HG02571 (cell line): ENCODE data around the gene SPECC1L.

ENCODE experiments used
- ATAC-seq: cut with Tn5 transposase; IDR thresholded peaks from one replicate; pipeline ENCODE4 v1.9.1; 2021; ENCODE audit warnings: mild to moderate bottlenecking, moderate library complexity; ENCODE audit not compliant: unreplicated experiment

The SPECC1L gene

GRCh38 chr22:24322522-24322921 is 51.9 kb downstream of the SPECC1L start:
- ATAC-seq, result no peak

- ATAC-seq, result no peak
Observed at GRCh38 chr22:24323233-24323632, 52.6 kb downstream of the SPECC1L start.

- ATAC-seq, result no peak
Observed at GRCh38 chr22:24323695-24324094, 53.1 kb downstream of the SPECC1L start.

- ATAC-seq, result no peak
Observed at GRCh38 chr22:24324137-24324536, 53.5 kb downstream of the SPECC1L start.

GRCh38 chr22:24325105-24325757 is 54.6 kb downstream of the SPECC1L start:
- ATAC-seq, result no peak

- no peak for ATAC-seq
Observed at GRCh38 chr22:24326266-24326665, 55.6 kb downstream of the SPECC1L start.

- ATAC-seq, result no peak
Observed at GRCh38 chr22:24327832-24328231, 57.2 kb downstream of the SPECC1L start.

- ATAC-seq, result no peak
Observed at GRCh38 chr22:24329453-24329852, 58.8 kb downstream of the SPECC1L start.

- no peak for ATAC-seq
Observed at GRCh38 chr22:24330636-24331035, 60.0 kb downstream of the SPECC1L start.

- no peak for ATAC-seq
Observed at GRCh38 chr22:24331468-24332440, 61.1 kb downstream of the SPECC1L start.

GRCh38 chr22:24333301-24333700 is 62.7 kb downstream of the SPECC1L start:
- no peak for ATAC-seq

- no peak for ATAC-seq
Observed at GRCh38 chr22:24335496-24335895, 64.9 kb downstream of the SPECC1L start.

GRCh38 chr22:24337894-24338645 is 67.4 kb downstream of the SPECC1L start:
- ATAC-seq, result no peak

- ATAC-seq, result no peak
Observed at GRCh38 chr22:24338726-24339451, 68.3 kb downstream of the SPECC1L start.

- ATAC-seq, result no peak
Observed at GRCh38 chr22:24339452-24339747, 68.8 kb downstream of the SPECC1L start.

GRCh38 chr22:24341627-24342026 is 71.0 kb downstream of the SPECC1L start:
- no peak for ATAC-seq

- no peak for ATAC-seq
Observed at GRCh38 chr22:24350627-24351026, 80.0 kb downstream of the SPECC1L start.

GRCh38 chr22:24353121-24353520 is 82.5 kb downstream of the SPECC1L start:
- ATAC-seq, result no peak

- ATAC-seq, result no peak
Observed at GRCh38 chr22:24355574-24355973, 84.9 kb downstream of the SPECC1L start.

- no peak for ATAC-seq
Observed at GRCh38 chr22:24357547-24357946, 86.9 kb downstream of the SPECC1L start.
